ENCODE measurements around the gene LYRM4.

The LYRM4 gene

DNA sequence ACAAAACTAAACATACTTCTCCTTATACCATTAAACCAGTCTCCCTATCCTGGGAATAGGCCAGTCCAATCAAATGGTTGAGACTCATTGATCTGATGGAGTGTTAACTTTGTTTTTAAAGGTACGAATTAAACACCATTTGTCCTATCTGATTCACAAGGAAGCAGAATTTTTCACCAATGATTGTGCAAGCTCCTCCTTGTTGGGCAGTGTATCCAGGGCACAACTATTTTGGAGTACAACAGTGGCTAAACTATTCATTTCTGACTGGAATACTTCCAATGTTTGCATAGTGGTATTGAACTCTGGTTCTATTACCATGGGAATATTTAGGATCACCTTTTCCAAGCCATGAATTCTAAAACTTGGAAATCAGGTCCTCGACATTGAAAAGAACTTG is 181.1 kb downstream of the LYRM4 start:
- TF ChIP-seq, protein P1, sequence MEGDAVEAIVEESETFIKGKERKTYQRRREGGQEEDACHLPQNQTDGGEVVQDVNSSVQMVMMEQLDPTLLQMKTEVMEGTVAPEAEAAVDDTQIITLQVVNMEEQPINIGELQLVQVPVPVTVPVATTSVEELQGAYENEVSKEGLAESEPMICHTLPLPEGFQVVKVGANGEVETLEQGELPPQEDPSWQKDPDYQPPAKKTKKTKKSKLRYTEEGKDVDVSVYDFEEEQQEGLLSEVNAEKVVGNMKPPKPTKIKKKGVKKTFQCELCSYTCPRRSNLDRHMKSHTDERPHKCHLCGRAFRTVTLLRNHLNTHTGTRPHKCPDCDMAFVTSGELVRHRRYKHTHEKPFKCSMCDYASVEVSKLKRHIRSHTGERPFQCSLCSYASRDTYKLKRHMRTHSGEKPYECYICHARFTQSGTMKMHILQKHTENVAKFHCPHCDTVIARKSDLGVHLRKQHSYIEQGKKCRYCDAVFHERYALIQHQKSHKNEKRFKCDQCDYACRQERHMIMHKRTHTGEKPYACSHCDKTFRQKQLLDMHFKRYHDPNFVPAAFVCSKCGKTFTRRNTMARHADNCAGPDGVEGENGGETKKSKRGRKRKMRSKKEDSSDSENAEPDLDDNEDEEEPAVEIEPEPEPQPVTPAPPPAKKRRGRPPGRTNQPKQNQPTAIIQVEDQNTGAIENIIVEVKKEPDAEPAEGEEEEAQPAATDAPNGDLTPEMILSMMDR (IDR thresholded peaks at IDR 0.05; ENCODE audit: insufficient read depth, low read length, missing control alignments) = no peak
- POLR2A ChIA-PET = no interaction called here
- CTCF ChIA-PET = interaction anchor here (2.2 kb wide), 1 partner anchor 23 kb away, joined by 14 read pairs; no protein-coding TSS in a partner anchor
- no peak for DNase-seq (ENCODE audit: low read depth, low spot score)
- H3K4me3 ChIP-seq (ENCODE audit: low read depth, low read length) = no peak overlapping the region

GRCh38 chr6:5078121-5078669 is 182.6 kb downstream of the LYRM4 start:
- no peak overlapping the region for H3K4me3 ChIP-seq (ENCODE audit: low read depth, low read length)
- POLR2A ChIA-PET = no interaction called here
- no peak for DNase-seq (ENCODE audit: low read depth, low spot score)
- CTCF ChIA-PET = interaction anchor here (0.7 to 2.2 kb wide), 3 partner anchors 13 to 136 kb away, joined by 3 to 14 read pairs (median 7); no protein-coding TSS in a partner anchor
- TF ChIP-seq, protein P1 (IDR thresholded peaks at IDR 0.05; ENCODE audit: insufficient read depth, low read length, missing control alignments) = no peak

DNA sequence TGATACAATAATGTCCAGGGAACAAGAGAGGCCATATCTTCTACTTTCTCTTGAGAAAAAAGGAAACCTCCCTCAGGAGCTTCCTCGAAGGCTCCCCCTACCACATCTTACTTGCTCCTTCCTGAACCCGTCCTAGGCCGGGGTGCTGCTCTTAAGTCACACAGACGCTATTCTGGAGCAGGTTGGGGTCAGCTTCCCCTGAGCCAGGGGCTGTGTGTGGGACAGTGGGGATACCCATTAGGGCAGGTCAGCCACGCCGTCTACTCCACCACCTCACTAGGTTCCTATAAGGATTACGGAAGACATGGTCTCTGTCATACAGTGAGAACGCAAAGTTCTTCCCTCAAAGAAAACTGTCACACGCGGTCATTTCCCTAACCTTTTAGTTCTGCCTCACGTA is 183.8 kb downstream of the LYRM4 start:
- DNase-seq (ENCODE audit: low read depth, low spot score) = no peak
- ChIA-PET POLR2A (no interaction called here), CTCF (interaction anchor here (2.1 kb wide), 1 partner anchor 12 kb away, joined by 7 read pairs; no protein-coding TSS in a partner anchor)
- no peak overlapping the region for H3K4me3 ChIP-seq (ENCODE audit: low read depth, low read length)
- TF ChIP-seq, protein P1 (IDR thresholded peaks at IDR 0.05; ENCODE audit: insufficient read depth, low read length, missing control alignments) = no peak

- ChIA-PET CTCF (no interaction called here), POLR2A (no interaction called here)
- DNase-seq (ENCODE audit: low read depth, low spot score) = no peak
- TF ChIP-seq, protein P1 (IDR thresholded peaks at IDR 0.05; ENCODE audit: insufficient read depth, low read length, missing control alignments) = no peak
- no peak overlapping the region for H3K4me3 ChIP-seq (ENCODE audit: low read depth, low read length)
Observed at GRCh38 chr6:5073992-5074391, 186.8 kb downstream of the LYRM4 start.

DNA sequence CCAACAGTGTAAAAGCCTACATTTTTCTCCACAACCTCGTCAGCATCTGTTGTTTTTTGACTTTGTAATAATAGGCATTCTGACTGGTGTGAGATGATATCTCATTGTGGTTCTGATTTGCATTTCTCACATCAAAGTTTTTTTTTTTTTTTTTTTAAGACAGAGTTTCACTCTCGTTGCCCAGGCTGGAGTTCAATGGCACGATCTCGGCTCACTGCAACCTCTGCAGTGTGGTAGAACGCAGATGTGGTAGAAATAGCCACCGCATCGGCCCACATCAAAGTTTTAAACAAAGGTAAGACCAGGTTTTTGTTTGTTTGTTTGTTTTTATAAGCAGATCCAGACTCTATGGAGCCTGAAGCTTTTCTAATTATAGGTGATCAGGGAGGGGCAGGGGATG is 188.3 kb downstream of the LYRM4 start:
- no peak for DNase-seq (ENCODE audit: low read depth, low spot score)
- H3K4me3 ChIP-seq (ENCODE audit: low read depth, low read length) = no peak overlapping the region
- ChIA-PET POLR2A (no interaction called here), CTCF (interaction anchor here (1.3 kb wide), 1 partner anchor 16 kb away, joined by 5 read pairs; no protein-coding TSS in a partner anchor)
- TF ChIP-seq, protein P1 (IDR thresholded peaks at IDR 0.05; ENCODE audit: insufficient read depth, low read length, missing control alignments) = no peak

DNA sequence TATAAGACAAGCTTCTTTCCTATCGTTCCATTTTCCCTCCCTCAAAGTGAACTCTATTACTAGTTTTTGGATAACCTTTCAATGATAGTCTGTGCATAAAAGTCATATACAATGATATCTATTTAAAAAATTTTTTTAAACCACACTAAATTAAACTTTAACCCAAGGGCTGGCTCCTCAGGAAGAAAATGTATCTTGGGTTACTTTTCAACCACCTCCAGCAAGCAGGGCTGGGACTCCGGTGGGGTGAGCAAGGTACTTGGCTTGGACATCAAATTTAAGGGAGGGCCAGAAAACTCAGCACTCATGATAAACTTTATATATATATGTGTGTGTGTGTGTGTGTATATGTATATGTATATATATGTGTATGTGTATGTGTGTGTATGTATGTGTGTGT is 189.5 kb downstream of the LYRM4 start:
- DNase-seq (ENCODE audit: low read depth, low spot score) = no peak
- TF ChIP-seq, protein P1 (IDR thresholded peaks at IDR 0.05; ENCODE audit: insufficient read depth, low read length, missing control alignments) = no peak
- no peak overlapping the region for H3K4me3 ChIP-seq (ENCODE audit: low read depth, low read length)
- ChIA-PET POLR2A (no interaction called here), CTCF (interaction anchor here (1.3 kb wide), 1 partner anchor 14 kb away, joined by 5 read pairs; no protein-coding TSS in a partner anchor)

Measured in AG04449 (cell line).